ENCODE measurements around the gene PLA2G4E.
A peak's percentile ranks its signal among the peaks of the same experiment; 100 is the strongest.

PLA2G4E gene

GRCh38 chr15:42020713-42021273, at the start of gene PLA2G4E:
PLA2G4E (minus strand) TSS chr15:42021042; CDS start chr15:42021030, 12 bp downstream.
- DNase-seq (ENCODE audit: low read depth), result no peak

DNA sequence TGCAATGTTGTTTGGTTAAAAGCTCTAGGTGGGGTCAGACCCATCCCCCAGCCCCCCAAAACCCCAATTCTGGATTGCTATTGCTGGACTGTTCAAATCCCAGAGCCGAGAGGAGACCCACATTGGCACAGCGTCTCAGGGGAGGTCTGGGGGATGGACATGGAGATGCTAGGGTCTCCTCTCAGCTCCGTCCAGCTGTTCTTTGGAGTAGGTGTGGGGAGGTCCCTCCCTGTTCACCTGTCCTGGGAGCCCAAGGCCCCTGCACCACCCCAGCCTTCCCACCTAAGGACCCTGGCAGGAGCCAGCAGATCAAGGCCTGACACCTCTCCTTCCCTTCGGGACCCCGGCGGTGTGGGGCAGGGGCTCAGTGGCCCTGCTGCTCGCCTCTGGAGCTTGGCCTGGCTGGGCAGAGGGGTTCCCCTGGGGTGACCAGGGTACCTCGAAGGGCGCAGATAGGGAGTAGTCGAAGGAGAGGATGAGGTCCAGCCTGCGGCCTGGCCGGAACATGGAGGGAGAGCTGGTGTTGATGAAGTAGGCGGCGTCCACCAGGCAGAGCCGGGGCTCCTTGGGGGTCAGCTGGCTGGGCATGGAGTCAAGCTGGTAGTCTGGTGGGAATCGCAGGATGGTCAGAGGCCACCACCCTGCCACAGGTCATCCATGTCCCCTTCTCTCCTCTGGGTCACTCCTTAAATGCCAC, 49.6 kb upstream of the PLA2G4E start:
- no peak for DNase-seq (ENCODE audit: low read depth)

DNA sequence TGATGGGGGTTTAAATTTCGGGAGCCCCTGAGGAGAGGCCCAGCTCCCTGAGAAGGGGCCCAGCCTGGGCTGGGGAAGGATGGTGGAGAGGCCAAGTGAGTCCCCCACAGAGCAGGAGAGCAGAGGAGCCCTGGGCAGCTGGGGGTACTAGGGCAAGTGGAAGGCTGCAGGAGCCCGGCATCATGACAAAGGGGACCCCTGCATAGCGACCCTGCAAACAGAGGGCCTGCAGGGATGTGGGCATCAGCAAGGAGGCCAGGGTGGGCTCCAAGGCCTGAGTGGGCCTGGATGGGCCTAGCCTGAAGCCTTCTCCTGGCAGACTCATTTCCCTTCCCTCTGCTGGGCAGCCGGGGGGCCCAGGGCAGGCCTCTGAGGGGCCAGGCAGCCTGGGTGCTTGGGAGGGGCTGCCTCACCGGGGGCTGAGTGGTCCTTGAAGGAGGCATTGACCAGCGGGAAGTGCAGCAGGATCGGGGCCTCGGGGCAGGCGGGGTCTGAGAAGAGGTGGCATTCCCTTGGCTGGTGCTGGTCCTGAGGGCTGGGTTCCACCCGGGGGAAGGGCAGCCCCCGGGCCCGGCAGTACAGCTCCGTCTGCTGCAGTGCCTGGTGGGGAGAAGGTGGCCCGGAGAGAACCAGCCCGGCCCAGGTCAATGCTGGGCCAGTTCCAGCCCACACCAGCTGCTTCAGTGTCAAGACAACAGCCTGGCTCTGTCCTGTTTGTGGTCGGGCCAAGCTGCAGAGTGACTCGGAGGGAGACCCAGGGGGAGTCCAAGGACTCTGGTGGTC, 48.8 kb upstream of the PLA2G4E start:
- no peak for DNase-seq (ENCODE audit: low read depth)

DNA sequence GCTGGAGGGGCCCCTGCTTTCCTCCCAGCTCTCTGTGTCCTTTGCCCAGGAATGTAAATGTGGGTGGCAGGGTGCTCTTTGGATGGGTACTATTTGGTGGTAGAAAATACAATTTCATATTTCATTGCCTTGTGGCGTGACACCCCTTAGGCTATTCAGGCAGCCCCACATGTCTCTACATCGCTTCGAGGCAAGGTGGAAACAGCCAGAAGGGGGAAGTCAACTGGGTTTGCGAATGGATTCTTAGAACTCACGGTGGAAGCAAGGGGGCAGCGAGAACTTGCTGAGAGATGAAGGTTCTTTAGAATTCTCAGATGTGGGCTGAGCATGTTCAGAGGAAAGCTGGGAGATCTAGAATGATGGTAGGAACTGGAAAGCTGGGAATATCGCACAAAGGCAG, 48.2 kb upstream of the PLA2G4E start:
- DNase-seq (ENCODE audit: low read depth), result no peak

DNA sequence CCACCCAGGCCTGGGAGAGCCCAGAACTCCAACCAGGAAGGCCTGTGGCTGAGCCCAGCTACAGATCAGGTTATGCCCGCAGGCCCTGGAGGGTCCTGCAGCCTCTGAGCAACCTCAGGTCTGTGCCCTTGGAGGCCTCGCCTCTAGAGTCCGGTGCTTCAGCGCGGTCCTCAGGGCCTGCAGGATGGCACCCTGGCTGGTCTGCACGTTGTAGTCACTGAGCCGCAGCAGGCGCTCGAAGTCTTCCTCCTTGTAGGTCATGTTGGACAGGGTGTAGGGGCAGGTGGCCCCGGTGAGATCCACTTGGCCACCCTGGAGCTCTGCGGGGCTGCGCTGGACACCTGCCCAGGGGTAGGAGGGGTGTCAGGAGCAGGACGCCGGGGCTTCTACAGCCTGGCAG, 47.8 kb upstream of the PLA2G4E start:
- DNase-seq (ENCODE audit: low read depth), result no peak

DNA sequence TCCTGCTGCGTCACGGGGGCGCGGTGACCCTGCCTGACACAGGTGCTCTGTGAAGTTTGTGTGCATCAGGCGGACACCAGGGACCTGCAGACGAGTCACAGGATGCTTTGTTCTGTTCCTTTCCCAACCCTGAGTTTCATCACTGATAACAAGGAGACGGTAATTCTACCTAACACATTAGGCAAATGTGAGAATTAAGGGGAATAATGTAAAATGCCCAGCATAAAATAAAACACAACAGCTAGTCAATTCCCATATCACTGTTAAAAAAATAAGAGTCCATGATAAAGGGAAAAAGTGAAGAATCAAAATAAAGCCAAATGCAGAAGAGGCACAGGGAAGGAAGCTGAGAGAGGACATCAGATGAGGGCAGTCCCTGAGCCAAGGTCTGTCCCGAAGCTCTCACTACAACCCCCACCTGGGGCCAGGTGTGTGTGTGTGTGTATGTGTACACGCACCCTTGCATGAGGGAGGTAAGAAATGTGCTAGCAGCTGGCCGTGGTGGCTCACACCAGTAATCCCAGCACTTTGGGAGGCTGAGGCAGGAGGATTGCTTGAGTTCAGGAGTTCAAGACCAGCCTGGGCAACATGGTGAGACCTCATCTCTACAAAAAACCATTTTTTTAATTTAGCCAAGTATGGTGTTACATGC, 46.0 kb upstream of the PLA2G4E start:
- DNase-seq (ENCODE audit: low read depth), result no peak

- no peak for DNase-seq (ENCODE audit: low read depth)
Observed at GRCh38 chr15:42065468-42065867, 44.6 kb upstream of the PLA2G4E start.

DNA sequence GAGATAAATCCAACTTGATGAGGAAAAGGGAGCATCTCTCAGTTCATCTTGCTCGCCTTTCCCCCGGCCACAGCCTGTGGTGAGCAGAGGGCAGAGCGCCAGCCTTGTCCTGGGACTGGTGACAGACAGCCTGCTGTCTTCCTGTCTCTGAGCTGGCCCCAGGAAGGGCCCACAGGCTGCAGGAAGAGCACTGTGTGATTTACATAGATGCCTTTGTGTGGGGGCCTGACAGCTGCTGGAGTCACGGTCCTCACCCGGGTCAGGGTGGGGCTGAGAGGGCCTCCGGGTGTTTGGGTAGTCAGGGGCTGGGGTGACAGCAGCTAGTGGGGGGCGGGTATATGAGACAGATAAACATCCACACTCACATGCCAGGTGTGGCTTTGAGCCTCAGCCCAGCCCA, 44.2 kb upstream of the PLA2G4E start:
- no peak for DNase-seq (ENCODE audit: low read depth)

GRCh38 chr15:42064271-42064670, 43.4 kb upstream of the PLA2G4E start:
- DNase-seq (ENCODE audit: low read depth), result no peak

DNA sequence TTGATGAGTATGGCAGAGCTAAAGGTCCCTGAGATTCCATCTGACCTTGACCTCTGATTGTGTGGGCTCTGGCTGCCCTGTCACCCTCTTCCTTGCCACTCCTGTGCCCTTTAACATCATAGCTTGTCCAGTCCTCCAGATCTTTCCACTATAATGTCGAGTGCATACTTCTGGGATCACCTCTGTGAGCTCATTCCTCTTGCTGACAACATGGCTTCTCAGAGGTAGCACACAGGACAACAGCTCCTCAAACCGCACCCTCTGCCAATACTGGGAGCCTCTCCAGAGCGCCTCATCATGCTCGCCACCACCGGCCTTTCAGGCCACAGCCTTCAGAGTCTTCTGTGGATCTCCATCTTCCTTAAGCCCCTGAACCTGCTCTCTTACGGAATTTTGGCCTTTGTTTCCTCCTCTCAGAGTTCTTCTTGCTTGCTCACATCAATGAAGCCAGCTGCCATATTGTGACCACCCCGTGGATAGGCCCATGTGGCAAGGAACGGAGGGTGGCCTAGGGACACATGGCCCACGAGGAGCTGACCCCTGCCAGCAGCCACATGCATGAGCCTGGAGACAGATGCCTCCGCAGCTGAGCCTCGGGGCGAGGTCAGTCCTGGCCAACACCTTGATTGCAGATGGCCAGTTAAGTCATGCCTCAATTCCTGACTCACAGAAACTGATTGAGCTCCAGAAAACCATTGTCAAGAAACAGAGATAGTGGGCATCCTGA, 42.4 kb upstream of the PLA2G4E start:
- no peak for DNase-seq (ENCODE audit: low read depth)

DNA sequence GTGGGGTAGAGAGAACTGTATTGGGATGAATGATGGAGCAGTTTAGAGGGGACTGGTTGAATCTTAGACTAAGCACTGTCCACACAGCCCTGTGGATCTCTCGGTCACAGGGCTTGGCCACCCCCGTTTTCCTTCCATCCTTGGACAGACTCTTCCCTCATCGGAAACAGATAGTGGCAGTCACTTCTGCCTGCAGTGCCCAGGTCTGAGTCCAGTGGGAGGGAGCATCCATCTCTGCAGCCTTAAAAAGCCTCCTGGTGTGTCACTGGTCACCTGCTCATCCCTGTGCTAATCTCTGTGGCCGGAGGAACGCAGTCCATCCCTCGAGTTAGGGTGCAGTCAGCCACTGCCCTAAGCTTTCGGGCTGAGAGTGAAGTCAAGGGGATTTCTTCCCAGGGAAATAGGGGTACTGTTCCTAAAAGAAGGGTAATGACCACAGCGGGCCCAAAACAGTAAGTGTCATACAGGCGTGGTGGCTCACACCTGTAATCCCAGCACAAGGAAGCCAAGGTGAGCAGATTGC, 41.5 kb upstream of the PLA2G4E start:
- DNase-seq (ENCODE audit: low read depth), result no peak

DNA sequence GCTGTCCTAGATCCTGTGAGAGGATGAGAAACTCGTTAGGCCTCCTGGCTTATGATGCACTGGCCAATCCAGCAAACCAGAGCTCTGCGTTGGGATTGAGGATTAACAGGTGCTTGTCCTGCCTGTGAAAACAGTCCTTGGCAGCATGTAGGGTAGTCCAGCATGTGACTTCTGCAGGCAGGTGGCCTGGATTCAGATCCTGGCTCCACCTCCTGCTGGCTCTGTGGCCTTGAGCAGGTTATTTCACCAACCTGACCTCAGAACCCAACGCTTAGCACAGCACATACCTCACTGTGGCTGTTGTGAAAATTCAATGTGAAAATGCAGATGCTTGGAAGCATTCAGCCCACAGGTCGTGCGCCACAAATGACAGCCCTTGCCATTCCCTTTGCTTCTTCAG, 40.0 kb upstream of the PLA2G4E start:
- DNase-seq (ENCODE audit: low read depth), result no peak

DNA sequence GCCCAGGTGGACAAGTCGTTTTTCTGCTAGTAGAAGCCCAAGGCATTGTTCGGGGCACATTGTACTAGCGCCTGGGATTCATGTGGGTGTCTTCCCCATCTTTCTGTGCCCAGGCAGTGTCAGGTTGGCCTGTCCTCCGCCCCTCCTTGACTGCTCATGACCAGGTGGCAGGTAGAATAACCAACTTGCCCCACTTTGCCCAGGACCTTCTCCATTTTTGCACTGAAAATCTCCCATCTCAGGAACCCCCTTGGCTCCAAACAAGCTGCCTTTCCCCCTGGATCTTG, 39.6 kb upstream of the PLA2G4E start:
- no peak for DNase-seq (ENCODE audit: low read depth)

- DNase-seq (ENCODE audit: low read depth), result no peak
Observed at GRCh38 chr15:42059661-42060476, 39.0 kb upstream of the PLA2G4E start.

GRCh38 chr15:42058791-42059190, 37.9 kb upstream of the PLA2G4E start:
- no peak for DNase-seq (ENCODE audit: low read depth)

GRCh38 chr15:42057799-42058646, 37.2 kb upstream of the PLA2G4E start:
- no peak for DNase-seq (ENCODE audit: low read depth)

DNA sequence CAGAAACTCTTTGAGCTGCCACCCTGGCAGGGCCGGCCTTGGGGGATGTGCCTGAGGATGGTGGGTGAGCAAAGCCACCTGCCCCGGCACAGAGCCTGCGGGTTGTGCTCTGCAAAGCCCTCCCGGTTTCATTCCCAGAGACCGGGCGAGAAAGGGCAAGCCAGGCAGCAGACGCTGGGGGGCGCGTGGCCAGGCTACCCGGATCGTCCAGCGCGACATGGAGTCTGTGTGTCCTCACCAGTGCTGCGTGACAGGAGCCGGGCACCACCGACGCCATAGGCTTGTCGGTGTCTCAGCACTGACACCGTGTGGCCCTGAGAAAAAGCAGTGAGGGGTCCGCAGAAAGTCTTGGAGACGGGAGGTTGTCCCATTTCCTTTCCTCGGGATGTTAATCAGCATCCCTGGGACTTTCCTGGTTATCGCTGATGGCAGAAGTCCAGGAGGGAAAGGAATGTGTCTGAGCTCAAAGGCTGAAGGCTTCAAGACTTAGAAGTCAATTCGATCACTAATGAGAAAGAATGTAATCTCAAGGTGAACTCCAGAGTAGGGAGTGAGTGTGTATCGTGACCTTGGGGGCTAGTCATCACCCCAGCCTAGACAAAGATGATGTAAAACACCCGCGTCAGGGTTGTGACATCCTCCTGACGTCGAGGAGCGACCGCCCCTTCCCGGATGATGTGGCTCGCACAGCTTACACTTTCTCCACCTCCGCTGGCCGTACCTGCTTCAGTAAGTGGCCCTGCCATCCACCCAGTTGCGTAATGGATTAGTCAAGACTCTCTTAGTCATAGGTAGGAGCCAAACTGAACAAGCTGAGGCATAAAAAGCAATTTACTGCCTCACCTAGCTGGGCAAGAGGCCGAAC, 36.3 kb upstream of the PLA2G4E start:
- peak; percentile 6 for DNase-seq (ENCODE audit: low read depth)

- DNase-seq (ENCODE audit: low read depth), result no peak
Observed at GRCh38 chr15:42053914-42054313, 33.1 kb upstream of the PLA2G4E start.

DNA sequence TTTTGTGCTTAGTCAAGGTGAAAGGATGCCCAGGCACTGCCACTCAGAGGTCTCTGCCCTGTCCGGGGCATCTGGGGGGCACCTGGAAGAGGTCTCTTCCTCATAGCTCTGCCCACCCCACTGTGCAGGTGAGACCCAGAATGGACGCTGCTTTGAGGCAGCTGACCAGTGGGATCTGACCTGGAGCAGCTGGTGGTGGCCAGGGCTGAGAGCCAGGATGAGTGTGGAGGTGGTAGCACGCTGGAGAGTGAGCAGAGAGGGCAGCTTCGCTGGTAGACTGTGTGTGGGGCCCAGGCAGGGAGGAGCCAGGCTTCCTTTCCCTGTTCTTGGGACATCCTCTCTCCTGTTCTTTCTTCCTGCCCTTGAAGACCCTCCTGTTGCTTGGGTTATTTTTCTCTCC, 32.2 kb upstream of the PLA2G4E start:
- no peak for DNase-seq (ENCODE audit: low read depth)
